ENCODE results near the gene ATP6V1E1.

Gene ATP6V1E1

GRCh38 chr22:17606496-17606895, 22.1 kb downstream of the ATP6V1E1 start:
- H3K9me3 ChIP-seq (ENCODE audit: control insufficient read depth in 2 of 2, low read length in 2 of 2): no peaks in the 10 kb centered on the region
- no peaks in the 10 kb centered on the region for H3K4me1 ChIP-seq (ENCODE audit: control insufficient read depth in 2 of 2, insufficient read depth in 2 of 2, low read length in 2 of 2)
- H3K9ac ChIP-seq (ENCODE audit: low read depth in 1 of 2, low read length in 2 of 2): no peak overlapping the region
- H3K4me3 ChIP-seq (ENCODE audit: low read length in 2 of 2): no peak overlapping the region
- no peak overlapping the region for H3K27ac ChIP-seq (ENCODE audit: low read depth in 2 of 2, low read length in 2 of 2)
- no peaks in the 10 kb centered on the region for H3K27me3 ChIP-seq (ENCODE audit: control insufficient read depth in 2 of 2, insufficient read depth in 2 of 2, low read length in 2 of 2)
- peaks cover 30 to 32% of the 10 kb centered on the region in 2 donors for H3K36me3 ChIP-seq (ENCODE audit: control insufficient read depth in 2 of 2, insufficient read depth in 2 of 2, low read length in 2 of 2)

GRCh38 chr22:17603668-17604067, 24.9 kb downstream of the ATP6V1E1 start:
- no peak overlapping the region for H3K27ac ChIP-seq (ENCODE audit: low read depth in 2 of 2, low read length in 2 of 2)
- H3K4me3 ChIP-seq (ENCODE audit: low read length in 2 of 2): no peak overlapping the region
- no peaks in the 10 kb centered on the region for H3K27me3 ChIP-seq (ENCODE audit: control insufficient read depth in 2 of 2, insufficient read depth in 2 of 2, low read length in 2 of 2)
- H3K9me3 ChIP-seq (ENCODE audit: control insufficient read depth in 2 of 2, low read length in 2 of 2): no peaks in the 10 kb centered on the region
- peaks cover 32 to 38% of the 10 kb centered on the region in 2 donors for H3K36me3 ChIP-seq (ENCODE audit: control insufficient read depth in 2 of 2, insufficient read depth in 2 of 2, low read length in 2 of 2)
- no peaks in the 10 kb centered on the region for H3K4me1 ChIP-seq (ENCODE audit: control insufficient read depth in 2 of 2, insufficient read depth in 2 of 2, low read length in 2 of 2)
- H3K9ac ChIP-seq (ENCODE audit: low read depth in 1 of 2, low read length in 2 of 2): no peak overlapping the region

- Histone ChIP-seq H3K9me3 (ENCODE audit: control insufficient read depth in 2 of 2, low read length in 2 of 2) (no peaks in the 10 kb centered on the region), H3K27me3 (ENCODE audit: control insufficient read depth in 2 of 2, insufficient read depth in 2 of 2, low read length in 2 of 2) (no peaks in the 10 kb centered on the region), H3K9ac (ENCODE audit: low read depth in 1 of 2, low read length in 2 of 2) (no peak overlapping the region), H3K27ac (ENCODE audit: low read depth in 2 of 2, low read length in 2 of 2) (no peak overlapping the region), H3K4me1 (ENCODE audit: control insufficient read depth in 2 of 2, insufficient read depth in 2 of 2, low read length in 2 of 2) (no peaks in the 10 kb centered on the region), H3K4me3 (ENCODE audit: low read length in 2 of 2) (no peak overlapping the region), H3K36me3 (ENCODE audit: control insufficient read depth in 2 of 2, insufficient read depth in 2 of 2, low read length in 2 of 2) (peaks cover 43 to 45% of the 10 kb centered on the region in 2 donors)
Observed at GRCh38 chr22:17601031-17601430, 27.5 kb downstream of the ATP6V1E1 start.

GRCh38 chr22:17598318-17598717, 30.2 kb downstream of the ATP6V1E1 start:
- H3K4me3 ChIP-seq (ENCODE audit: low read length in 2 of 2): no peak overlapping the region
- no peak overlapping the region for H3K9ac ChIP-seq (ENCODE audit: low read depth in 1 of 2, low read length in 2 of 2)
- peaks cover 56 to 59% of the 10 kb centered on the region in 2 donors for H3K36me3 ChIP-seq (ENCODE audit: control insufficient read depth in 2 of 2, insufficient read depth in 2 of 2, low read length in 2 of 2)
- H3K4me1 ChIP-seq (ENCODE audit: control insufficient read depth in 2 of 2, insufficient read depth in 2 of 2, low read length in 2 of 2): no peaks in the 10 kb centered on the region
- H3K9me3 ChIP-seq (ENCODE audit: control insufficient read depth in 2 of 2, low read length in 2 of 2): no peaks in the 10 kb centered on the region
- H3K27ac ChIP-seq (ENCODE audit: low read depth in 2 of 2, low read length in 2 of 2): no peak overlapping the region
- no peaks in the 10 kb centered on the region for H3K27me3 ChIP-seq (ENCODE audit: control insufficient read depth in 2 of 2, insufficient read depth in 2 of 2, low read length in 2 of 2)

GRCh38 chr22:17597217-17597616, 31.3 kb downstream of the ATP6V1E1 start:
- Histone ChIP-seq H3K9me3 (ENCODE audit: control insufficient read depth in 2 of 2, low read length in 2 of 2) (no peaks in the 10 kb centered on the region), H3K4me1 (ENCODE audit: control insufficient read depth in 2 of 2, insufficient read depth in 2 of 2, low read length in 2 of 2) (no peaks in the 10 kb centered on the region), H3K9ac (ENCODE audit: low read depth in 1 of 2, low read length in 2 of 2) (no peak overlapping the region), H3K36me3 (ENCODE audit: control insufficient read depth in 2 of 2, insufficient read depth in 2 of 2, low read length in 2 of 2) (peaks cover 61 to 69% of the 10 kb centered on the region in 2 donors), H3K4me3 (ENCODE audit: low read length in 2 of 2) (no peak overlapping the region), H3K27me3 (ENCODE audit: control insufficient read depth in 2 of 2, insufficient read depth in 2 of 2, low read length in 2 of 2) (no peaks in the 10 kb centered on the region), H3K27ac (ENCODE audit: low read depth in 2 of 2, low read length in 2 of 2) (no peak overlapping the region)

- no peaks in the 10 kb centered on the region for H3K4me1 ChIP-seq (ENCODE audit: control insufficient read depth in 2 of 2, insufficient read depth in 2 of 2, low read length in 2 of 2)
- H3K27me3 ChIP-seq (ENCODE audit: control insufficient read depth in 2 of 2, insufficient read depth in 2 of 2, low read length in 2 of 2): no peaks in the 10 kb centered on the region
- H3K36me3 ChIP-seq (ENCODE audit: control insufficient read depth in 2 of 2, insufficient read depth in 2 of 2, low read length in 2 of 2): peaks cover 63 to 75% of the 10 kb centered on the region in 2 donors
- no peak overlapping the region for H3K9ac ChIP-seq (ENCODE audit: low read depth in 1 of 2, low read length in 2 of 2)
- H3K9me3 ChIP-seq (ENCODE audit: control insufficient read depth in 2 of 2, low read length in 2 of 2): no peaks in the 10 kb centered on the region
- H3K4me3 ChIP-seq (ENCODE audit: low read length in 2 of 2): no peak overlapping the region
- H3K27ac ChIP-seq (ENCODE audit: low read depth in 2 of 2, low read length in 2 of 2): no peak overlapping the region
Observed at GRCh38 chr22:17596226-17596625, 32.3 kb downstream of the ATP6V1E1 start.

GRCh38 chr22:17592201-17592600, 36.3 kb downstream of the ATP6V1E1 start:
- no peak overlapping the region for H3K9ac ChIP-seq (ENCODE audit: low read depth in 1 of 2, low read length in 2 of 2)
- no peak overlapping the region for H3K27ac ChIP-seq (ENCODE audit: low read depth in 2 of 2, low read length in 2 of 2)
- no peak overlapping the region for H3K4me3 ChIP-seq (ENCODE audit: low read length in 2 of 2)
- H3K36me3 ChIP-seq (ENCODE audit: control insufficient read depth in 2 of 2, insufficient read depth in 2 of 2, low read length in 2 of 2): peaks cover 33 to 56% of the 10 kb centered on the region in 2 donors
- no peaks in the 10 kb centered on the region for H3K27me3 ChIP-seq (ENCODE audit: control insufficient read depth in 2 of 2, insufficient read depth in 2 of 2, low read length in 2 of 2)
- H3K4me1 ChIP-seq (ENCODE audit: control insufficient read depth in 2 of 2, insufficient read depth in 2 of 2, low read length in 2 of 2): no peaks in the 10 kb centered on the region
- no peaks in the 10 kb centered on the region for H3K9me3 ChIP-seq (ENCODE audit: control insufficient read depth in 2 of 2, low read length in 2 of 2)

- H3K4me1 ChIP-seq (ENCODE audit: control insufficient read depth in 2 of 2, insufficient read depth in 2 of 2, low read length in 2 of 2): no peaks in the 10 kb centered on the region
- no peak overlapping the region for H3K4me3 ChIP-seq (ENCODE audit: low read length in 2 of 2)
- no peak overlapping the region for H3K9ac ChIP-seq (ENCODE audit: low read depth in 1 of 2, low read length in 2 of 2)
- H3K9me3 ChIP-seq (ENCODE audit: control insufficient read depth in 2 of 2, low read length in 2 of 2): no peaks in the 10 kb centered on the region
- H3K27ac ChIP-seq (ENCODE audit: low read depth in 2 of 2, low read length in 2 of 2): no peak overlapping the region
- no peaks in the 10 kb centered on the region for H3K27me3 ChIP-seq (ENCODE audit: control insufficient read depth in 2 of 2, insufficient read depth in 2 of 2, low read length in 2 of 2)
- H3K36me3 ChIP-seq (ENCODE audit: control insufficient read depth in 2 of 2, insufficient read depth in 2 of 2, low read length in 2 of 2): peaks cover 22 to 45% of the 10 kb centered on the region in 2 donors
Observed at GRCh38 chr22:17590586-17590985, 38.0 kb downstream of the ATP6V1E1 start.

GRCh38 chr22:17589810-17590375, 38.7 kb downstream of the ATP6V1E1 start:
- Histone ChIP-seq H3K9me3 (ENCODE audit: control insufficient read depth in 2 of 2, low read length in 2 of 2) (no peaks in the 10 kb centered on the region), H3K27me3 (ENCODE audit: control insufficient read depth in 2 of 2, insufficient read depth in 2 of 2, low read length in 2 of 2) (no peaks in the 10 kb centered on the region), H3K4me3 (ENCODE audit: low read length in 2 of 2) (no peak overlapping the region), H3K4me1 (ENCODE audit: control insufficient read depth in 2 of 2, insufficient read depth in 2 of 2, low read length in 2 of 2) (no peaks in the 10 kb centered on the region), H3K36me3 (ENCODE audit: control insufficient read depth in 2 of 2, insufficient read depth in 2 of 2, low read length in 2 of 2) (peaks cover 22 to 41% of the 10 kb centered on the region in 2 donors), H3K9ac (ENCODE audit: low read depth in 1 of 2, low read length in 2 of 2) (no peak overlapping the region), H3K27ac (ENCODE audit: low read depth in 2 of 2, low read length in 2 of 2) (no peak overlapping the region)

- no peaks in the 10 kb centered on the region for H3K4me1 ChIP-seq (ENCODE audit: control insufficient read depth in 2 of 2, insufficient read depth in 2 of 2, low read length in 2 of 2)
- no peaks in the 10 kb centered on the region for H3K9me3 ChIP-seq (ENCODE audit: control insufficient read depth in 2 of 2, low read length in 2 of 2)
- H3K27ac ChIP-seq (ENCODE audit: low read depth in 2 of 2, low read length in 2 of 2): no peak overlapping the region
- H3K27me3 ChIP-seq (ENCODE audit: control insufficient read depth in 2 of 2, insufficient read depth in 2 of 2, low read length in 2 of 2): no peaks in the 10 kb centered on the region
- no peak overlapping the region for H3K9ac ChIP-seq (ENCODE audit: low read depth in 1 of 2, low read length in 2 of 2)
- peaks cover 10 to 28% of the 10 kb centered on the region in 2 donors for H3K36me3 ChIP-seq (ENCODE audit: control insufficient read depth in 2 of 2, insufficient read depth in 2 of 2, low read length in 2 of 2)
- no peak overlapping the region for H3K4me3 ChIP-seq (ENCODE audit: low read length in 2 of 2)
Observed at GRCh38 chr22:17588606-17589005, 39.9 kb downstream of the ATP6V1E1 start.

GRCh38 chr22:17587629-17588028, 40.9 kb downstream of the ATP6V1E1 start:
- Histone ChIP-seq H3K4me3 (ENCODE audit: low read length in 2 of 2) (no peak overlapping the region), H3K36me3 (ENCODE audit: control insufficient read depth in 2 of 2, insufficient read depth in 2 of 2, low read length in 2 of 2) (peaks cover 6 to 20% of the 10 kb centered on the region in 2 donors), H3K27me3 (ENCODE audit: control insufficient read depth in 2 of 2, insufficient read depth in 2 of 2, low read length in 2 of 2) (no peaks in the 10 kb centered on the region), H3K9me3 (ENCODE audit: control insufficient read depth in 2 of 2, low read length in 2 of 2) (no peaks in the 10 kb centered on the region), H3K9ac (ENCODE audit: low read depth in 1 of 2, low read length in 2 of 2) (no peak overlapping the region), H3K4me1 (ENCODE audit: control insufficient read depth in 2 of 2, insufficient read depth in 2 of 2, low read length in 2 of 2) (no peaks in the 10 kb centered on the region), H3K27ac (ENCODE audit: low read depth in 2 of 2, low read length in 2 of 2) (no peak overlapping the region)
